GM12873 (cell line): ENCODE data around the gene PYGB.

Experiments
- TF ChIP-seq, protein P1 (sequence below): IDR thresholded peaks from 2 replicates; pipeline ENCODE4 v1.5.1; 2012; ENCODE audit warnings: low read depth, mild to moderate bottlenecking, moderate library complexity, low read length, control low read depth; ENCODE audit not compliant: insufficient read depth; ENCODE audit errors: missing control alignments

Gene PYGB

DNA sequence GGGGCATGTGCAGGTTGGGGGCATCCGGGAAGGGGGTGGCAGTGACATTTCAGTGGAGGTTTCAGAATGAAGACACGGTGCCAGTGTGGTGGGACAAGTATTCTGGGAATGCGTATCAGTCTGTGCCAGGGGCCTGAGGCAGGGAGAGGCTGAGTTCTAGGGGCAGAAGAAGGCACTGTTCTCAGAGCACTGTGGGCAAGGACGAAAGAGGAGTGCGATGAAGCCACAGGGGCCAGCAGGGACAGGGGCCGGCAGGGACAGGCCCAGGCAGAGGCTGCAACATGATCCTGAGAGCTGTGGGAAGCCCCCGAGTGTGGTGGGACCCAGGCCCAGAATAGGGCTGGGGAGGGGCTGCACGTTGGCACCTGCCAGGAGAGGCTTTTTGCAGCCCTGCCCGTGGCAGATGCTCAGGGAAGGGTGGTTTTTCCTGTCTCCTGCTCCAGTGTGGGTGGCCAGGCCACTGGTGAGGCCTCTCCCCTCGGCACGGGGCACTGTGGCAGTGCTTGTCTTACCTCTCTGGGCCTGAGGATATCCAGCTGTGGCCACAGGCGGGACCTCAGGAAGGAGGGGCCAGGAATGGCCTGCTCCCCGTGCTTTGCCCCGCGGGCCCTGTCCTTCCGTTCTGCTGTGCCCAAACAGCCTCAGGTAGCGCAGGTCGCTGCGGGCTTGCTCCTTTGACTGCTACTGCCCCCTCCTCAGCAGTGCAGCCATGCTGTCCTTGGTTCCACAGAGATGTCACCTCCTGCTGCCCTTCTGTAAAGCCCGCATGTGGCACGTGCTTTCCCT is 42.4 kb upstream of the PYGB start:
- TF ChIP-seq, protein P1, sequence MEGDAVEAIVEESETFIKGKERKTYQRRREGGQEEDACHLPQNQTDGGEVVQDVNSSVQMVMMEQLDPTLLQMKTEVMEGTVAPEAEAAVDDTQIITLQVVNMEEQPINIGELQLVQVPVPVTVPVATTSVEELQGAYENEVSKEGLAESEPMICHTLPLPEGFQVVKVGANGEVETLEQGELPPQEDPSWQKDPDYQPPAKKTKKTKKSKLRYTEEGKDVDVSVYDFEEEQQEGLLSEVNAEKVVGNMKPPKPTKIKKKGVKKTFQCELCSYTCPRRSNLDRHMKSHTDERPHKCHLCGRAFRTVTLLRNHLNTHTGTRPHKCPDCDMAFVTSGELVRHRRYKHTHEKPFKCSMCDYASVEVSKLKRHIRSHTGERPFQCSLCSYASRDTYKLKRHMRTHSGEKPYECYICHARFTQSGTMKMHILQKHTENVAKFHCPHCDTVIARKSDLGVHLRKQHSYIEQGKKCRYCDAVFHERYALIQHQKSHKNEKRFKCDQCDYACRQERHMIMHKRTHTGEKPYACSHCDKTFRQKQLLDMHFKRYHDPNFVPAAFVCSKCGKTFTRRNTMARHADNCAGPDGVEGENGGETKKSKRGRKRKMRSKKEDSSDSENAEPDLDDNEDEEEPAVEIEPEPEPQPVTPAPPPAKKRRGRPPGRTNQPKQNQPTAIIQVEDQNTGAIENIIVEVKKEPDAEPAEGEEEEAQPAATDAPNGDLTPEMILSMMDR: no peak

DNA sequence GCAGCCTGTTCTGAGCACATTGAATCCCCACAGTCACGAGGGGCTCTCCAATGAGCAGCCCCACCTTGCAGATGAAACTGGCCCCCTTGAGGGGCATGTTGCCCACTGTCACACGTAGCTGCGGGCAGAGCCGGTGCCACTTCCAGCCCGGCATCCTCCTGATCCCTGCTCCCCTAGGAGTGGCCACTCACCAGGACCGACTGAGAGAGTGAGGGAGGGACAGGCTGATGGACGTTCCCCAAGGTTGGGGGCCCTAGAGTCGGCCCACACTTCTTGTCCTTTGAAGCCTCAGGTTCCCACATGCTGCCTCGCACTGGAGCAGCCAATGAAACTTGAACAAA is 41.9 kb upstream of the PYGB start:
- TF ChIP-seq, protein P1: no peak

DNA sequence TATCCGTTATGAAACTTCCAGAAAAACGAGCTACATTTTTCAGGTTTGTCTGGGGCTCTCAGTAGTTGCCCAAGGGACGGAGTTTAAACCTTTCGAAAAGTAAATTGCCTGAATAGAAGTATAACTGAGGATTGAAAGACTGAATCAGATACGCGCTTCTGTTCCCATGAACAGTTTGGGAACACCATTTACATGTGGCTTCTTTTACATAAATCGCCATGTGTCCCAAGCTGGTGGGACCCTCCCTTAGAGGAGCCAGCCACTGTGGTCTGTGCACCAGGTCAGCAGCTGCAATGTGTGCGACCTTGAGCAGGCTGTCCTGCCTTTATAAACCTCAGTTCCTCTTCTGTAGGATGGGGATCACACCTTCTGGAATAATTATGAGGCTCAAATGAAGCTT is 41.3 kb upstream of the PYGB start:
- TF ChIP-seq, protein P1: no peak

DNA sequence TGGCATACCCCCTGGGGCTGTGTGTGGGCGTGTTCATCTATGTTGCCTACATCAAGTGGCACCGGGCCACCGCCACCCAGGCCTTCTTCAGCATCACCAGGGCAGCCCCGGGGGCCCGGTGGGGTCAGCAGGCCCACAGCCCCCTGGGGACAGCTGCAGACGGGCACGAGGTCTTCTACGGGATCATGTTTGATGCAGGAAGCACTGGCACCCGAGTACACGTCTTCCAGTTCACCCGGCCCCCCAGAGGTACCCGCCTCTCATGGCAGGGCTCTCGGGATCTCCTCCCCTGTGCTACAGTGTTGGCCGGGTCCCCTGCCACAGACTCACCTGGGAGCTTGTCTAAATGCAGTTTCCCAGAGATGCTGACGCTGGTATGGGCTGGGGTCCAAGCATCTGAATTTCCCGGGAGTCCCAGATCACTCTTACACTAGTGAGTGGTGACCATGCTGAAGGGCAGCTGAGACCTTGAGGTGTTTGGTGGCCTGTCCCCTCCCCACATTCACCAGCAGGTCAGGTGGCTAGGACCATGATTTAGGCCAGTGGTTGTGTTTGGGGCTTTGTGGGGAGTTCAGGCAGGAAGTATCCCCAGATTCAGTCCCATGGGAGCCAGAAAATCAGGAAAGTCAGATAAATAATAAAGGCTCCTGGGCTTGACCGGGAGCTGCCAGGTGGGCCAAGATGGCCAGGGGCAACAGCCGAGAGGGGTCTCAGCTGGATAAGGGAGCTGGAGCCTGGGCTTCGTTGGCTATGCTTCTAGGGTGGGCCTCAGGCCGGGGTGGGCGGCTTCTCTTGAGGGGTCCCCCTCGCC is 40.5 kb upstream of the PYGB start:
- TF ChIP-seq, protein P1: no peak

DNA sequence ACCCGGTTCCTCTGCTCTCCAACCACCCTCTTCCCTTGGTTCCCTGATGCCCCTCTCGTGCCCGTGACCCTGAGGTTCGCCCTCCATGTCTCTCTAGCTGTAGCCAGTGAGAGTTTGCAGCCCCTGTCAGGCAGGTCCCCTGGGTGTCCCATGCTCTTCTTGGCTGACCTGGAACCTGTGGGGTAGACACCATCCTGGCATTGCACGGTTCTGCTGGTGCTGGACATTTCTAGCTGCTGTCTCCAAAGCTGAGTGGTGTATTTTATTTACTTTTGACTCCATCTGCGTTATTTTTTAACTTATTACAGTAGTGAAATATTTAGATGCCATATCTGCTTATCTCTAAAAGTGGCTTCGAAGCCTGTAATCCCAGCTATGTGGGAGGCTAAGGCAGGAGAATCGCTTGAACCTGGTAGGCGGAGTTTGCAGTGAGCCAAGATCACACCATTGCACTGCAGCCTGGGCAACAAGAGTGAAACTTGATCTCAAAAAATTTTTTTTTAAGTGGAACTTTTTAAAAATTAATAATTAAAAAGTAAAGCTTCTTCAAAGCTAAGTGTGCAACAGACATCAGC is 39.8 kb upstream of the PYGB start:
- TF ChIP-seq, protein P1: no peak

DNA sequence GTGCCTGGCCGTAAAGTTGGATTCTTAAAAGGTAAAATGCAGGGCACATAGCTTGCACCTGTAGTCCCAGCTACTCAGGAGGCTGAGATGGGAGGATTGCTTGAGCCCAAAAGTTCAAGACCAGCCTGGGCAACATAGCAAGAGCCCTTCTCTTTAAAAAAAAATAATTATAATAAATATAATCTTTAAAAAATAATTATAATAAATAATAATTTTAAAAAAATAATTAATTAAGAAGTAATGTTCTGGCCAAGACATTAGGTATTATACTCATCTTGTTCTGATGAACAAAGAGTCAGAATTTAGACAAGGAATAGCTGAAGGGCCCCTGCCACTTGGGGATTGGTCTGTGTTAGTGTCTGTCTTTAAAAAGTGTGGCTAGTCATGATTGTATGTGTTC is 38.5 kb upstream of the PYGB start:
- TF ChIP-seq, protein P1: no peak

DNA sequence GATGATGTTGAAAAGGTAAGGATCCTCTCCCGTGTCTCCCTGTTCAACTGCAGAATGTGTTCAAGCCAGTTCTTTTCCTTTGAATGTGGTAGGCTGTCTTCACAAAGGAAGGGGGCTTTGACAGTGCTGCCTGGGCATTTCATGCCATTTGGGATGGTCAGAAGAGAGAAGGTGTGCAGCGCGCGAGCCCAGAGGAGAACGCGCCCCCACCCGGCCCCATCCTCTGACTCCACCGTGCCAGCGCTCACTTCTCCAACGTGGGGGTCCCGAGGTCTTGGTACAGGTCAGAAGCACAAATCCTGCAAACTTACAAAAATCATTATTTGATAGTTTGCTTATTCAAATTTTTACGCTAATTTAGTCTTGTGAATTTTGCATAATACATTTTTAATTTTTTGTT is 38.0 kb upstream of the PYGB start:
- TF ChIP-seq, protein P1: no peak
